HG03103 (cell line): Measurements from ENCODE around the gene SIN3B.
"Not testable (repeated sequence)": the region's sequence is repeated elsewhere in the genome, so short reads cannot be mapped to it uniquely, and the experiment has no call there.

Source experiments
- ATAC-seq: cut with Tn5 transposase; IDR thresholded peaks from one replicate; pipeline ENCODE4 v1.9.1; 2021; ENCODE audit warnings: low read depth; ENCODE audit not compliant: unreplicated experiment

The SIN3B gene

GRCh38 chr19:16862826-16863415 lies 33.7 kb downstream of the SIN3B start:
- no peak for ATAC-seq

- no peak for ATAC-seq
These were observed 38.0 kb downstream of the SIN3B start for GRCh38 chr19:16867211-16867610.

- ATAC-seq, result no peak
These were observed 39.4 kb downstream of the SIN3B start for GRCh38 chr19:16868423-16869130.

GRCh38 chr19:16869331-16869972 lies 40.3 kb downstream of the SIN3B start:
- no peak for ATAC-seq

GRCh38 chr19:16871871-16872270 lies 42.7 kb downstream of the SIN3B start:
- ATAC-seq, result no peak

GRCh38 chr19:16872728-16873127 lies 43.5 kb downstream of the SIN3B start:
- no peak for ATAC-seq

- ATAC-seq, result no peak
These were observed 44.4 kb downstream of the SIN3B start for GRCh38 chr19:16873594-16873993.

GRCh38 chr19:16874250-16874977 lies 45.2 kb downstream of the SIN3B start:
- ATAC-seq, result no peak

- not testable (repeated sequence) for ATAC-seq
These were observed 45.7 kb downstream of the SIN3B start for GRCh38 chr19:16874978-16875299.

- no peak for ATAC-seq
These were observed 46.7 kb downstream of the SIN3B start for GRCh38 chr19:16875584-16876555.

- ATAC-seq, result no peak
These were observed 47.7 kb downstream of the SIN3B start for GRCh38 chr19:16876904-16877361.

- no peak for ATAC-seq
These were observed 48.4 kb downstream of the SIN3B start for GRCh38 chr19:16877581-16877980.

GRCh38 chr19:16878181-16878965 lies 49.2 kb downstream of the SIN3B start:
- ATAC-seq, result no peak

GRCh38 chr19:16880884-16881554 lies 51.8 kb downstream of the SIN3B start:
- ATAC-seq, result no peak

GRCh38 chr19:16882146-16882545 lies 52.9 kb downstream of the SIN3B start:
- ATAC-seq, result no peak

- no peak for ATAC-seq
These were observed 54.3 kb downstream of the SIN3B start for GRCh38 chr19:16883522-16883921.

- ATAC-seq, result no peak
These were observed 56.0 kb downstream of the SIN3B start for GRCh38 chr19:16885166-16885565.

GRCh38 chr19:16886305-16886880 lies 57.2 kb downstream of the SIN3B start:
- no peak for ATAC-seq
